GM12878 (cell line): ENCODE measurements around the gene DGKB.

ENCODE experiments used
- CHD2 ChIP-seq: IDR thresholded peaks from 2 replicates; pipeline ENCODE4 v1.6.1; 2011; ENCODE audit warnings: low read depth, low read length, improper control_type of control experiment, borderline replicate concordance
- CTCF ChIP-seq, 3 experiments: IDR thresholded peaks in 2 of 3; conservative IDR thresholded peaks in 1 of 3; 2 replicates each; pipeline ENCODE4 v1.5.1; 2011; ENCODE audit warnings: low read depth in 3 of 3, low read length in 3 of 3, mild to moderate bottlenecking in 3 of 3, control low read depth in 2 of 3, moderate library complexity in 2 of 3, inconsistent platforms in 1 of 3, mixed read lengths in 1 of 3; ENCODE audit not compliant: control insufficient read depth in 2 of 3, insufficient read depth in 1 of 3; ENCODE audit errors: extremely low read depth in 1 of 3
- ESRRA ChIP-seq: IDR thresholded peaks from 2 replicates; pipeline ENCODE4 v1.6.1; 2012; ENCODE audit warnings: mild to moderate bottlenecking, low read length, improper control_type of control experiment
- GABPA ChIP-seq: IDR thresholded peaks from 2 replicates; pipeline ENCODE4 v1.6.1; 2014; ENCODE audit warnings: antibody characterized with exemption, low read depth, mild to moderate bottlenecking, inconsistent platforms
- HDGF ChIP-seq: fragments of 450-650 bp; IDR thresholded peaks from 2 replicates; pipeline ENCODE4 v1.6.1; 2016; ENCODE audit warnings: antibody characterized with exemption
- MTA3 ChIP-seq: IDR thresholded peaks from 2 replicates; pipeline ENCODE4 v1.6.1; 2012; ENCODE audit warnings: low read length, inconsistent platforms, borderline replicate concordance
- MXI1 ChIP-seq: fragments of 150-350 bp; IDR thresholded peaks from 2 replicates; pipeline ENCODE4 v1.6.1; 2011; ENCODE audit warnings: low read depth, mild to moderate bottlenecking, inconsistent platforms, low read length, improper control_type of control experiment
- POLR2A ChIP-seq: IDR thresholded peaks from 2 replicates; pipeline ENCODE4 v1.6.1; 2011; ENCODE audit warnings: low read depth, mild to moderate bottlenecking, low read length
- POLR2AphosphoS5 ChIP-seq: IDR thresholded peaks from 2 replicates; pipeline ENCODE4 v1.6.1; 2011; ENCODE audit warnings: mild to moderate bottlenecking, low read length, inconsistent platforms
- ZNF274 ChIP-seq: IDR thresholded peaks from one replicate; pipeline ENCODE4 v1.8.0; 2011; ENCODE audit not compliant: insufficient read length, insufficient read depth
- ZSCAN29 ChIP-seq: fragments of 450-650 bp; IDR thresholded peaks from 2 replicates; pipeline ENCODE4 v1.6.1; 2017; ENCODE audit warnings: mild to moderate bottlenecking, moderate library complexity

GRCh38 chr7:14770614-14771013 lies 131.9 kb downstream of the DGKB start:
- TF ChIP-seq POLR2A (no peak), MXI1 (no peak), POLR2AphosphoS5 (no peak), GABPA (no peak), HDGF (no peak), ZSCAN29 (no peak), ESRRA (no peak), CTCF (IDR thresholded peaks at IDR 0.05 in 2 of 3, conservative IDR thresholded peaks at IDR 0.05 in 1 of 3; ENCODE audit: control insufficient read depth in 2 of 3, extremely low read depth in 1 of 3, insufficient read depth in 1 of 3, low read depth in 3 of 3, low read length in 3 of 3) (no peak), MTA3 (no peak), ZNF274 (no peak), CHD2 (no peak)
